SK-N-MC (cell line): ENCODE data around the gene C2orf72.

Experiments
- EZH2 ChIP-seq: fragments of 200-600 bp; sonication (generic); IDR thresholded peaks from one replicate; pipeline ENCODE4 v1.6.1; 2017; ENCODE audit warnings: antibody characterized with exemption
- FOXP2 ChIP-seq: optimal IDR thresholded peaks from 2 replicates; pipeline ENCODE3; 2011; ENCODE audit warnings: mild to moderate bottlenecking, moderate library complexity; ENCODE audit not compliant: insufficient read depth; ENCODE audit errors: extremely low read length, control extremely low read depth
- POLR2AphosphoS5 ChIP-seq: IDR thresholded peaks from 2 replicates; pipeline ENCODE4 v1.6.1; 2012; ENCODE audit warnings: mild to moderate bottlenecking, low read depth, low read length, borderline replicate concordance

DNA sequence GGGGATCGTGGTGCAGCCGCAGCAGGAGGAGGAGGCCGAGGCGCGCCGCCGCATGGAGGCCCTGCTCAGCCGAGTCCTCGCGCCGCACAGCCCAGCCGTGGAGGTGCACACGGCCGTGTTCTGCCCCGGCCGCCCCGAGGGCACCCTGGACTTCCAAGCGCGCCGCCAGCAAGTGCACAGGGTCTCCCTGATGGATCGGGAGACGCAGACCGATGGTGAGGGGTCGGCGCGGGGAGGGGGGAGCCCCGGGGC is 46.5 kb upstream of the C2orf72 start:
- TF ChIP-seq POLR2AphosphoS5 (no peak), EZH2 (no peak), FOXP2 (no peak)
